NCI-H1436 (cell line): ENCODE measurements around the gene ADGRL2.

Experiments
- DNase-seq: peaks from one replicate; lab custom pipeline; 2025; lab: John Stamatoyannopoulos, UW

The ADGRL2 gene

DNA sequence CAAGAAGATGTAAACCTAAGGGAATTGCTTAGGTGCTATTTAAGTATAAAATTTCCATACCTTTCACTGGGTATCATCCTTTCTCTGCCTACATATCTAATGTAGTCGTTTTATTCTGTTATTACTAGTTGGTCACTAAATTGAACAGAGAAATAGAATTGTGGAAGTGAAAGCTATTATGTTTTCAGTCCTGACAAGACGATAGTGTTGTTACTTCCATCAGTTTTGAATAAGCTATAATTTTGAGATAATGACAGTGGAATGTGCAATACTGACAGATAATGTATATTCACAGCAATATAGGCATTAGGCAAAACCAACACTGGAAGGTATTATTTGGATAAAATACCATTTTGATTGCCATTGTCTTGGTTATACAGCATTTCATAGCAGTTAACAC lies 181.8 kb downstream of the ADGRL2 start:
- no peak for DNase-seq

DNA sequence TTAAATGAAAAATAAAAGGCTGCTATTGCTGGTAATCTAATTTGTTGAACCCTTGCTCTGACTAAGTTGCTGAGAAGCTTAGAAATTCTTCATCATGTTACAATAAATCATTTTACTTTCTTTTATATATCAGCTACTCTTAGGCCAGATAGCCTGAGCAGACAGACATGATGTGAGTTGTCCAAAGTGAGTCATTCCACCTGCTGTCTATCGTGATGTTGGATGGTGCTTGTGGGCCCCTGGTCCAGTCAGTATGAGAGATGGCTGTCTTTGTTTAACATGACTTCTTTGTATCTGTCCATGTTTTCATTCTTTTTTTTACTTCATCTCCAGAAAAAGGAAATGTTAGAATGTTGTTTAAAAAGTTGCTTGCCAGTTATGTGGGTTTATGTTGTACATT lies 188.8 kb downstream of the ADGRL2 start:
- no peak for DNase-seq

DNA sequence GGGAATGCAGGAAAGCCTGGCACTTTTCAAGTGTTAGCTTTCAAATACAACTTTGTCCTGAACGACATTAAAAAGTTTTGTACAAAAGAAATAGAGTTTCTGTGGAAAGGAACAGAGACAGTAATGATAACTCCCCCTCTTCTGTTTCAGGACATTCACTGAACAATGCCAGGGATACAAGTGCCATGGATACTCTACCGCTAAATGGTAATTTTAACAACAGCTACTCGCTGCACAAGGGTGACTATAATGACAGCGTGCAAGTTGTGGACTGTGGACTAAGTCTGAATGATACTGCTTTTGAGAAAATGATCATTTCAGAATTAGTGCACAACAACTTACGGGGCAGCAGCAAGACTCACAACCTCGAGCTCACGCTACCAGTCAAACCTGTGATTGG lies 189.5 kb downstream of the ADGRL2 start:
- no peak for DNase-seq

DNA sequence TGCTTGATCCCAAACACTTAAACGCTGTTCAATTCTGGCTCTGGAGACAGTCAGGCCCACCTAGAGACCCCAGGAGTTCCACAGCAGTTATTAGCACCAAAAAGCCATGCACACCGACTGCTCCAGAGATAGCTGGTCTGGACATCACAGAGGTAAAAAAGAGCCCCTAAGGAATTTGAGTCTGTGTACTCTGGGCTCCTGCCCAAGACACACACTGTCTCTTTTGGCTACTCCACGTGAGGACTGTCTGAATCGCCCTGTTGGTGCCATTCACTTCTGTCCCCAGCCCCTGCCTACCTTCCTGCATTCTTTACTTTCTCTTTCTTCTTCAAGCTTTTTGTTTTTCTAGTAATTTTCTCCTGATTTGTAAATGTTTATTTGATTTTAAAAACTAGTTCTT lies 197.4 kb downstream of the ADGRL2 start:
- no peak for DNase-seq

DNA sequence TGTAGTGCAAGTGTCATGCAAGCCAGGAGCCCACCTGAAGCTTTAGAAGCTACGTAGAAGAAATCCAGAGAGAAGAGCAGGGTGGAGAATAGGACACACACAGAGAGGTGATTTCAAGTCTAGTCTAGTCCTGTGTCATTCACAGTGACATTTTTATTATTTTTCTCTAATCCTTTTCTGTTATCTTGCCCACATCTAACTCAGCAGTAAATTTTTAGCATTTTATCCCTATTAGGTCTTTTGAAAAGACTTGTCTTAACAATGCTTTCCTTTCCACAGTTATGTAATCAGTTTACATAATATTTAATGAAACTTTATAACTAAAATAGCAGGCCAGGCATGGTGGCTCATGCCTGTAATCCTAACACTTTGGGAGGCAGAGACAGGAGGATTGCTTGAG lies 198.6 kb downstream of the ADGRL2 start:
- no peak for DNase-seq

DNA sequence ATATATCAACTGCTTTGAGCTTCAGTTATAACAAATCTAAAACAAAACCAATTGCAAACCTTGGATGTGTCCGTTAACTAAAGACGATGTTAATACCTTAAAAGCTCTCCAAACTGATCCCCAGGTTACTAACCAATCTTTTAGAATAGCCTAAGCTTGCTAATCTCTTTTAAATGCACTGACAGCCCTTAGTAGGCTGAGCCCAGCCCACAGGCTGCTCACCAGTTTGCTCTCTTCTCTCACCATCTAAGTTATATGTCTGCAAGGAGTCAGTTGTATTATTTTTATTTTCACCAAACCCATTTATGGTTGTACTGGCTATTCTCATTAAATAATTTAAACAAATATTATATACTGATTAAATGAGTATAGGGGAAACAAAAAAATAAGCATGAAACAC lies 199.5 kb downstream of the ADGRL2 start:
- no peak for DNase-seq

DNA sequence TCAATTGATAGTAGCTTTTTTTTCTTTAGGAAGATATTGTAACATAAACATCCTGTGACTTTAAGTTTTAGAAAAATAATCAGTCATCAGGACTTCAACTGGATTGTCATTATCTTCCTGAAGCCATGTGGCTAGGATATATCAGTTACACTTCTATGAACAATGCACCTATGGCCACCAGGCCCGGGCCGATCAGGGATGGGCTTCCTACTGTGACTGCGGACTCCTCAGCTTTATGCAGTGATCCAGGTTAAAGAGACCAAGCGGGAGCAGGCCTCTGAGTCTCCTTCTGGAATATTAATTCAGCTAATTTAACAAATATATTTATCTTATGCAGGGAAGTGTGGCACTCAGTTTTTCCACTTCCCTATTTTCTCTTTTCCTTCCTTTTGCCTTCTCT lies 200.6 kb downstream of the ADGRL2 start:
- DNase-seq = no peak

DNA sequence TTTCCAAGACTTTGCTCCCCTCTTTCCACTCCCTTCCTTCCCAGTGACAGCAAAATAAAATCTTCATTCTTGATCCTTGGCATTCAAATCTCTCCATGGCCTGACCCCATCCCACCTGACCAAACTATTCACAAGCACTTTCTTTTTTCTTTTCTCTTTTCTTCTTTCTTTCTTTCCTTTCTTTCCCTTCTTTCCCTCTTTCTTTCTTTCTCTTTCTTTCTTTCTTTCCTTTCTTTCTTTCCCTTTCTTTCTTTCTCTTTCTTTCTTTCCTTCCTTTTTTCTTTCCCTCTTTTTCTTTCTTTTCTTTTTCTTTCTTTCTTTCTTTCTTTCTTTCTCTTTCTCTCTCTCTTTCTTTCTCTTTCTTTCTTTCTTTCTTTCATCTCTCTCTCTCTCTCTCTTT lies 207.1 kb downstream of the ADGRL2 start:
- no peak for DNase-seq

DNA sequence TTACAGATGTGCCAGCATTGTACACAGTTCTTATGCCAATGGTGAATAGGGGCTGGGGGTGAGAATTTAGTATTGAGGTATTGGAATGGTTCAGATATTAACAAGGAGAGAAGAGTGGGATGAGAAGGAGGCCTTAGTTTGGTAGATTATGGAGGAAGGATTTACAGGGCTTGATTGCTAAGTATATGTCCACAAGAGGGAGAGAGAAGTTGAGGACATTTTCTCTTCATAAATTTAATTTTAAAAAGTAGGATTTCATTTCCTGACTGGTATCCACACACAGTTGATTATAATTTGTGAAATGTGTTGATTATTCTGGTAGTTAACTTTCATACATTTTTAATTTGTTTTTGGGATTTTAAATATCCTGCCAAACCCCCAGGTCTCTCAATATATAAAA lies 213.0 kb downstream of the ADGRL2 start:
- no peak for DNase-seq

DNA sequence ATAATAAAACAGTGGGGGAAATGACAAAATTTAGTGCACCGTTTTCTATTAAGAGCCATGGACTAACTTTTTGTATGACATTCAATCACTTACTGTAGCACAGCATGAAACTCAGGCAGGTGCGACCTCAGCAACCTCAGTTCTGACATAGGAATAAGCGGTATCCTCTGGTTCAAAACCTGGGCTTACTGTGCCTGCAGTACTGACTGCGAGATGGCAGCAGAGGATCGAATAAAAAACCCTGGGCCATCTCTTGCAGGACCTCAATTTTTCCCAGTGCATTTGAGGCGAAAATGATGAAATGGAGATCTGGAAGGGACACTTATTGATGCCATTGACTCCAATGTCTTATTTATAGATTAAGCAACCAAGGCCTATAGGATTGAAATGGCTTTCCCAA lies 214.7 kb downstream of the ADGRL2 start:
- DNase-seq = no peak

DNA sequence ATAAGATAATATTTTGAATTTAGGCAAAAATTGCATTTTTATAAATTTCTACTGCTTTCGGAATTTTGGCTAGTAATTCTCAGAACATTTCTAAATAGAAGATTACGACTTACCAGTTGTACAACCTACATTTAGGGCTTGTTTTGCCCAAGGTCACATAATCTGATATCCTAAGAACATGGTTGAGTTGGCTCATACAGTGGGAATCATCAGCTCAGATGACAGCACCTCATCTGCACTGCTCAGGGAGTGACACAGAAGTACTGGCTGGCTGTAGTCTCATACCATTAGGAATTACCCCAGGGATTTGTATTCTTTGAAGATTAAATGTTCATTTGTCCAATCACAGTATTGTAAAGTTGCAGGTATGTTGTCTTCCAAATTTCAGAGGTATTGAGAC lies 217.6 kb downstream of the ADGRL2 start:
- no peak for DNase-seq

DNA sequence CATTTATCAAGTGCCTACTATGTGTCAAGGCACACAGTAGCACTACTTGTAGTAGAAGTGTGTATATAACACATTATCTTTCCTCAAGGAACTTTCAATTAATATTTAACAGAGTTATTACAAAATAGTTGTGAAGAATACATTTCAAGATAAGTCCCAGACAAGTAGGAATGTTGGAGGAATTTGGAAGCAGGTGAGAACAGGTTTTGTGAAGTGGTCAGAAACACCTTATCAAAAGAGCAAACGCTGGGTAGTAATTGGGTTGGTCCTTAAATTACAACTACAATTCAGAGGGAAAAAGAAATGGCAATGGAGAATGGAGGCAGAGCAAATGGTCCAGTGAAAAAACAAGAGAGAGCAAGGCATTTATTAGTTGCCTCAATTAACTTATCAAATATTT lies 218.8 kb downstream of the ADGRL2 start:
- DNase-seq = no peak

DNA sequence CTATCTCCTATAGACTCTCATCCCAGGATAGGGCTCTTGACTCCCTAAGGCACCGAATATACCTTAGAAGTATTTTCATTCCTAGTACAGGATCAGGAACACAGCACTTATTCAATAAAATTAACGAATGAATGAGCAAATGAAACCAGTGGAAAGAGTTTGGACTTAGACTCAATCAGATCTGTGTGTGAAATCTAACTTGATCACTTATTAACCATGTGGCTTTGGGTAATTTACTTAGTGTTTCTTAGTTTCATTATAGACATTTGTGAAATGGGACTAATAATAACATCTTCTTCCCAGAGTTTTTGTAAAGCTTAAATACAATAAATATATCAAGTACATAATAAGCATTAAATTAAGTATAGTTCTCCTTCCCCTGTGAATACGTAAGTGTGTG lies 230.1 kb downstream of the ADGRL2 start:
- DNase-seq = no peak

DNA sequence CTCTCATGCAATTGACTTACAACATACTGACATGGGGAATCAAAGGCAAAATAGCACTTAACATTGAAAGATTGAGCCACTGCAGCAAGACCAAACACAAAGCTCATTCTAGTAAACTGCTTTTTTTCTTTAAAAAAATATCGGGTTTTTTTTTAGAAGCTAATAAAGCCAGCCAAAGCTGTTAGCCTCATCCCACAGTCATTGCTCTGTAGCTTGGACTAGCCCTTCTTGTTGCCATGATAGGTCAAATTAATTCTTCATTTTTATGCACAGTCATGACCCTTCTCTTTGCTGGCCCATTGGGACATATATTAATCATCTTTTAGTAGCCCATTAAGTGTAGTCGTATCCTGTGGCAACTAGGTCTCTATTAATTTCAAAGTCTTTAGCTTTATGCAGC lies 231.3 kb downstream of the ADGRL2 start:
- DNase-seq = no peak

DNA sequence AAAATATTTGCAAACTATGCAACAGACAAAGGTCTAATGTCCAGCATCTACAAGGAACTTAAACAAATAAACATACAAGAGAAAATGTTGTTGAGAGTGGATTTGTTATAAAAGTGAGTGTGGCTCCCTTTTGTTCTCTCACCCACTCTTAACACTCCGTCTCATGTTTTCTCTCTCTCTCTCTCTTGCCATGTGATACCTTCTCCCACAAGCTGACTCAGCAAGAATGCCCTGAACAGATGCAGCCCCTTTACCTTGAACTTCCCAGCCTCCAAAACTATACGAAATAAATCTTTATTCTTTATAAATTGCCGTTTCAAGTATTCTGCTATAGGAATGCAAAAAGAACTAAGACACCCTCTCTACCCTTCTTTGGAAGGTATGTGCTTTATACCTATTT lies 234.1 kb downstream of the ADGRL2 start:
- no peak for DNase-seq
